Raji (cell line): ENCODE results near the gene ATRAID.

ENCODE experiments used
- POLR2A ChIP-seq: IDR thresholded peaks from 2 replicates; pipeline ENCODE4 v1.6.1; 2011; ENCODE audit warnings: low read depth, low read length, control low read depth; ENCODE audit not compliant: insufficient read depth

ATRAID gene

DNA sequence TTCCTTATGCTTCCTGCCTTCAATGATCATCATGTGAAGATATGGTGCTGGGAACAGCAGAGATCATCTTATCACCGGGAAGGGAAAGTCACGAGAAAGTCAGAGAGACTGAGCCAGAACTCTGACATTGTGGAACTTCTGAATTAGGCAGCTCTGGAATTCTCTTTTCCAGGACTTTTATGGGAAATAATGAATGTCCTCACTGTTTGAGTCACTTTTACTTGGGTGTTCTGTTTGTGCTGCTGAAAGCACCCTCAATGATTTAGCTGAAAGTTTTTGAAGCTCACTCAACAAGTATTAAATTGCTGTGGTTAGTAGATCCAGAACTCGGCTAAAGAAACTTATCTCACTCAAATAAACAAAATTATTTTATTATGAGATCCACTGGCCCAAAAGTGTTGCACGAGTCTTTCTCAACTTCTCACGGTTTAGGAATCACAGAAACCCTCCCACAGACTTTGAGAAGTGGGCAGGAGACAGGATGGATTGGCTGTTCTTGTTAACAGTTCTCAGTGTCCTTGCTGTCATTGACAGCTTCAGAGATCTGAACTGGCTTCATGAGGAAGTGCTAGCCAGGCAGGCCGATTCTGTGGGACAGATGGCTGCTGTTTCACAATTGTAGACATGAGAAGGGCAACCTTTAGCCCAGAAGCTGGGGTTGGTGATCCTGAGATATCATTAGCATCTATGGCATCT, 26.4 kb upstream of the ATRAID start:
- TF ChIP-seq POLR2A = no peak

DNA sequence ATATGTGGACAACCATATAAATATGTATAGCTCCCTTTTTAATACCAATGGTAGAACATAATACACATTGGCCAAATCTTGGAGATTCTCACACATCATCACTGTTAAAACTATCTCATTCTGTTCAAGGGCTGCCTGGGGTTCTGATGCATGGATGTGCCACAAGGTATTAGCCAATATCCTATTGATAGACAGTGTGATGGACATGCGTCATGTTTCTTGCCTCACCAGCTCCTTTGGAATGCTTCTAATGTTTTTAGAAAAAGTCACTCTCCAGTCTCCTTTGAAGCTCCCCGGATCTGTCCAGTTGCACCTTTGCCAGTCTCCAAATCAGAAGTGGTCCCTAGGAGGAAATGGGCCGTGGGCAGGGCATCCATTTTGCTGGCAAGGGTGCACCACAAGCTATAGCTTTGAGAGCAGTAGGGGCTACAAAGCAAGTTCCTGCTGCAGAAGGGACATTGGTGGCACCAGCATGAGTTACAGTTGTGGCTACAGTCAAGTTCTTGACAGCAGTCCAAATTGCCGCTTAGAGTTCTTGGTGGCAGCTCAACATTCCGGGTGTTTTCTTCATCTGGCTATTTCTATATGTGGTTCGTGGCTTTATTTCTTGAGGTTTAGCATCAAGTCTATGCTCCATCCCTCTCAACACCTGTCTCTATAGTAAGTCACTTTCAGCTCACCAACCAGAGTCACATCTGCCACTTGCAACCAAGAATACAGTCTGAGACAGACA, 25.1 kb upstream of the ATRAID start:
- TF ChIP-seq POLR2A = no peak

DNA sequence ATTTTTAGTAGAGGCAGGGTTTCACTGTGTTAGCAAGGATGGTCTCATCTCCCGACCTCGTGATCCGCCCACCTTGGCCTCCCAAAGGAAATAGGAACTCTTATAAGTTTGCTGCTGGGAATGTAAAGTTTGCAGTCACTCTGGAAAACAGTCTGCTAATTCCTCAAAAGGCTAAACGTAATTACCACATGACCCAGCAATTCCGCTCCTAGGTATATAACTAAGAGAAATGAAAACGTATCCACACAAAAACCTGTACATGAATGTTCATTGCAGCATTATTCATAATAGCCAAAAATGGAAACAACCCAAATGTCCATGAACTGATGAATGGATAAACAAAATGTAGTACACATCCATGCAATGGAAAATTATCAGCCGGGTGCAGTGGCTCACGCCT, 21.9 kb upstream of the ATRAID start:
- no peak for TF ChIP-seq POLR2A

DNA sequence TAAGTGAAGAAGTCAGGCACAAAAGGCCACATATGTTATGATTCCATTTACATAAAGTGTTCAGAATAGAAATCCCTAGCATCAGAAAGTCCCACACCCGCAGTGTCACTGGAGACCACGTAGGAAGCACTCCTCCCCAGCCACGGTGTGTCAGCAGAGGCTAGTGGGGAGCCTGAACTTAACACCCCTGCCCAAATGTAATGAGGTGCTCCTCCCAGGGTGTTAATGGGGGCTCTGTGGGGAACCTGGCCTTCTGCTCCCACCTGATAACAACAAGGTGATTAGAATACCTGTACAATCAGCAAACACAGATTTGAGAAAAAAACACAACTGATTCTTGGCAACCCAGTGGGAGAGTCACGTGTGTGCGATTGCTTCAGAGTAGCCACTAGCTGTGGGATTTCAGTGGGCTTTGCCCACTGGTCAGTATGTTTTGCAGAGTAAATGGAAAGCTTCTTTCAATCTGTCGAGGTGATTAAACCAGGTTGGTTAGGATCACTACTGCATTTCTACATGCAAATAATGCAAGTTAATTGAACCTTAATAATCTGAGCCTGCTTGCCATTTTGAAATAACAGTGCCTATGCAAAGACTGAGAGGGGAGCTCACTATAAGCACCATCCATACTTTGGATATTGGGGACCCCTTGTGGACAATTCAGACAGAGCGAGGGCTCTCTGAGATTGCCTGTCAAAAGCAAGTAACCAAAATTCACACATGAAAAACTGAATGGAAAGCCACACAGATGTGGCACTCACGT, 20.6 kb upstream of the ATRAID start:
- TF ChIP-seq POLR2A = no peak

DNA sequence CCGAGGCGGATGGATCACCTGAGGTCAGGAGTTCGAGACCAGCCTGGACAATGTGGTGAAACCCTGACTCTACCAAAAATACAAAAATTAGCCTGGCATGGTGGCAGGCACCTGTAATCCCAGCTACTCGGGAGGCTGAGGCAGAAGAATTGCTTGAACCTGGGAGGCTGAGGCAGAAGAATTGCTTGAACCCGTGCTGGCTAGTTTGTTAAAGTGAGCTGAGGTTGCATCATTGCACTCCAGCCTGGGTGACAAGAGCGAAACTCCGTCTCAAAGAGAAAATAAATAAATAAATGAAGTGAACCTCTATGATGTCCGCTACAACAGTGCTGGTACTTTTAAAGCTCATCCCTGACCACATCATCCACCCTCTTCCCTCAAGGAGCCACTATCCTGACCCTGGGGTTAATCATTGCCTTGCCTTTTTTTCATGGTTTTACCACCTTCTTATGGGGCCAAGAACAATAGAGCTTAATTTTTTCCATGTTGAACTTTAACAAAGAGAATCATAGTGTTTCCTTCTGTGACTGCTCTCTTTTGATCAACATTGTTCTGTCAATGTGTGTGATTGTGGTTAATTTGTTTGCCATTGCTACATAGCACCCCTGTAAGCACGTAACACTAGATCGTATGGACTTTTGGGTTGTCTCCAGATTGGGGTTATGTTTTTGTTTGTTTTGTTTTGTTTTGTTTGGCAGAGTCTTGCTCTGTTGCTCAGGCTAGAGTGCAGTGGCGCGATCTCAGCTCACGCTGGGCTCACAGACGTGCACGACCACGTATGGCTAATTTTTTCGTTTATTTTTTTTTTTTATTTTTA, 17.1 kb upstream of the ATRAID start:
- no peak for TF ChIP-seq POLR2A

DNA sequence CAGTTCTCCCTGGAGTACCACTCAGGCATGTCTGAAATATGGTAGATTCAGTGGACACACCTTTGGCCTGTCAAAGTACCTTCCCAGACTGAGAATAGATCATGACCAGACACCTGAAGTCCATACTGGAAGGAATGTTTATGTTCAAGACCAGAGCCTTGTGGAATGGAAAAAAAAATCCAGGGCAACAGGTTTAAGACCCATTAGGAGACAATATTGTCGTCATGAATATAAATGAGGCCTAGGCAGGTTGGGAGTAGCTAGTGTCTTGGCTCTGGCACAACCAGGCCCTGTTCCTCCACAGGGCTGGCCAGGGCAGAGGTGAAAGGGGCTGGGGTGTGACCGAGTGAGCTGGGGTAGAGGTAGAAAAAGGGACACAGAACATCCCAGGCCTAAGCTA, 13.2 kb upstream of the ATRAID start:
- no peak for TF ChIP-seq POLR2A

DNA sequence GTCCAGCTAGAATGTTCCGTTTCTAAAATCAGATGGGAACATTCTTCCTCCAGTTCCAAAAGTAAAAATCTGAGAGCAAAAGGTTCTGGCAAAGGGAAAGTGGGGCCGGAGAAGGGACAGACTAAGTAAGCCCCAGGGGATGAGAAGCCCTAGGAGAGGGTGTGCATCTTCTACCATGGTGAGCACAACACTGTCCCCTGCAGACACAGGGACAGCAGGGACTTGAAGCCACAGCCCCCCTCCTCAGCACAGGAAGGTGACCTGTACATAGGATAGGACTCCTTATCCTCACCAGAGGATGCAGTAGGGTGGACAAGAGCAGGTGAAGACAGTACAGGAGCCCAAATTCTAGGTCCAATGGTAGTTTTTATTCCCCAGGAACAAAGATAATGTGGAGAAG, 12.6 kb upstream of the ATRAID start:
- no peak for TF ChIP-seq POLR2A

DNA sequence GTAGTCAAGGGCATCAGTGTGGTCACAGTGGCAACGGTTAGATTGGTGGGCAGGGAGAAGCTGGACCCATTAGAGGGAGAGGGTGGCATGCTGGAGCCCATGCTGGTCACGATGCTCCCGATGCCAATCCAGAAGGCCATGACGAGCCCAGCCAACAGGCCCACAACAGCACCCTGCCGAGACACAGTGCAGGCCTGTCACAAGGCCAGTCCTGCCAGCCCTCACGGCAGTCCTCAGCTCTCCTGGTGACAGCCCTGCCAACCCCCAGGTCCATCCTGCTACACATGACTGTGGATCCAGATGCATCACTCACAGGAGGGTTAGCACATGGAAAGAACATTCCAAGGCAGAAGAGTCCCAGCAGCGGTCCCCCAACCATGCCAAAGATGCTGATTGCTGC, 10.2 kb upstream of the ATRAID start:
- no peak for TF ChIP-seq POLR2A

DNA sequence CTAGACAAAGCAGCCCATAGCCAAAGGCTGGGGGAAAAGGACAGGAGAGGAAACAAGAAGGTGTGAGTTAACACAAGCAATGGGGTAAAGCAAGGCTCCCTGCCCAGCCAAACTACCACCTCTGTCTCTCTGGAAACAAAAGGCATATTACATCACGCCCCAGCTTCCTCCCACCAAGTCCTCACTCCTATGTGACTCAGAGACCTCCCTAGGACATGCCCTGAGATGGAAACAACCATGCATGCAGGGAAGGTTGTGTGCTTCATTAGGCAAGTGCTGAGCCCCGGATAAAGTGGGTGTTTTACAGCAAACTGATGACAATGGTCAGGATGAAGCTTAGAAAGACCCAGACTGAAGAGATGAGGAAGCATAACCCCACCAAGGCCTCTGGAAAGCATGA, 9.0 kb upstream of the ATRAID start:
- no peak for TF ChIP-seq POLR2A

DNA sequence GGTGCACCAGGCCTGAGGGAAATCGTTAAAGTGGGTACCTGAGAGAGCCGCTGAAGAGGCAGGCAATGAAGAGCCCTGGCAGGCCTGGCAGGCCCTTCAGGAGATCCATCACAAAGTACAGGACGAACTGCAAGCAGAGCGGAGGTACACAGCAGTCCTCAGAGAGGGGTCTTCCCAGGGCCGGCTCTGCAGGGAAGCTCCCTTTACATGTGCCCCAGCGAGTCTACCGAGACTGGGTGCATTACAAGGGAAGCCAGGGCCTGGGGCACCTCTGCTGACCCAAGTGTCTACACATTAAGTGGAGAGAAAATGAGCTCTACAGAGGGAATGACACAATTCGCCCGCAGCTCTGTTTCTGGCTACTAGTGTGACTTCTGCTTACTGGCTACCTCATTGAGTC, 8.1 kb upstream of the ATRAID start:
- TF ChIP-seq POLR2A = no peak

DNA sequence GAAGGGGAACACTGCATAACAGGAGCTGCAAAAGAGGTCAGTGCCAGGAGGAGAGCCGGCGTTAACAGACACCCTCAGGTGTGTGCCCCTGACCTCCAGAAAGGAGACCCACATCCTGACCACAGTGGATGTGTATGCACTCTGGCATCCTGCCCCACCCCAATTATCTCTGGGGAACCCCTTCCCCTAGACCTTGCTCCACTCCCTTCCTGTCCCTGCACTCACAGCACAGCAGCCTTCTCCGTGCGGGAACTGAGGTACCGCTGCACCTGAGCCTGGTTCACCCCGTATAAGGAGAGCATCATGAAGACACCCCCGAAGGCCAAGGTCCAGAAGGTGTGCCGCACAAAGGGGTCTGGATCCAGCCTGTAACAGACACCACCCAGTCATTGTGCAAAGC, 7.3 kb upstream of the ATRAID start:
- TF ChIP-seq POLR2A = no peak

DNA sequence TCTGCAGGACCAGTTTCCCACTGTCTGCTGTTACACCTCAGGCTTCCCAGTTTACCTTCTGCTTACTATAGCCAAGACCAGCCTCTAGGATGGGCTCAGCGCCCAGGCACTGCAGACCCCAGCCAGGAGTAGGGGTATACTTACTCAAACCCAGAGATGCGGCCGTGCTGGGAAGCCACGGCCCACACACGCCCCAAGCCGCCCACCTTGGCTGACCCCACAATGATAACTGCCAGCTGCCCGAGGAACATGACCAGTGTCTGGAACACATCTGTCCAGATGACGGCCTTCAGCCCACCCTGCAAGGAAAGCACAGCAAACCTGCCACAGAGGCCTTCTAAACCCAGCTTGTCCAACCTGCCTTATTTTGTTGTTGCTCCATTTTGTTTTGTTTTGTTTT, 6.6 kb upstream of the ATRAID start:
- no peak for TF ChIP-seq POLR2A

DNA sequence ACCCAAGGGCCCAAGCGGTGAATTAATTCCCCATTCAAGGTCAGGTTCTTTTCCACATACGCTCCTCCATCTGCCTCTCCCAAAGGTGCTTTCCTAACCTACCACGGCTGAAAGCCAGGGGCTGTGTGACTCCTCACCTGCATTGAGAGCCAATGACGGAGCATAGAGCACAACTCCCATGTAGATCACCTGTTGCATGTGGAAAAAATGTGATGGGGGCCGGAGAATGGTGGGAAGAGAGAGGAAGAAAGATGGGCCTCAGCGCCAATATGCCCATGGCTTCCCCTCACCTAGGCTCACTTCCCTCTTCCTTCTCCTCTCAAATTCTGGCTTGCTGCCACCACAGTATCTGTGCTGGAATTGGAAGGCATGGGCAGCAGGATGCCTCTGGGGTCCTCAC, 5.5 kb upstream of the ATRAID start:
- TF ChIP-seq POLR2A = no peak

DNA sequence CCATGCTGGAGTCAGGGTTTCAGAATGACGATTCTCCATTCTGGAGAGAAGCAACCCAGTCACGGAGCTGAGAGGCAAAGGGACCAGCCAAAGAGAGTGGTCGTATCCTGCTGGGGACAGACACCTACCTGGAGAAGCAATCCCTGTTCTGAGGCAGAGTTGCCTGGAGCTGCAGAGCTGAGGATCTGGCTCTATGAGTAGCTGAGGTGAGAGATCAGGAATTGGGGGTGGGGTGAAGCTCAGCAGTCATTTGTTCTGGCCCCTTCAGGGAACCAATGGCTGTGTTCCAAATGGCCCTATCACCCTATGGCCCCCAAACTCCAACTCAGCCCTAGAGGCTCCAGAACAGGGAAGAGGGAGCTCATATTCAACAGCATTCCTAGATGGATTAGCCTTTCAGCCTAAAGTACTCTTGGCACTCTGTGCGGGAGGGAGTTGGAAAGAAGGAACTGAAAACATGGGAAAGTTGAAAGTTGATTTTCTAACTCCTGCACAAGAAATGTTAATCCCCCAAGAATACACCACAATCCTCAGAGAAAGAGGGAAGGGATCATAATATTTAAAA, 3.3 kb upstream of the ATRAID start:
- no peak for TF ChIP-seq POLR2A
